ENCODE results near the gene LDB3. TPM values are rescaled to one million over a fixed set of nuclear protein-coding genes. Genes with fewer than 3 reads are reported as not detected.
A peak's percentile ranks its signal among the peaks of the same experiment; 100 is the strongest.

LDB3 gene
- polyA plus RNA-seq, 1 experiment: 0.83 TPM

DNA sequence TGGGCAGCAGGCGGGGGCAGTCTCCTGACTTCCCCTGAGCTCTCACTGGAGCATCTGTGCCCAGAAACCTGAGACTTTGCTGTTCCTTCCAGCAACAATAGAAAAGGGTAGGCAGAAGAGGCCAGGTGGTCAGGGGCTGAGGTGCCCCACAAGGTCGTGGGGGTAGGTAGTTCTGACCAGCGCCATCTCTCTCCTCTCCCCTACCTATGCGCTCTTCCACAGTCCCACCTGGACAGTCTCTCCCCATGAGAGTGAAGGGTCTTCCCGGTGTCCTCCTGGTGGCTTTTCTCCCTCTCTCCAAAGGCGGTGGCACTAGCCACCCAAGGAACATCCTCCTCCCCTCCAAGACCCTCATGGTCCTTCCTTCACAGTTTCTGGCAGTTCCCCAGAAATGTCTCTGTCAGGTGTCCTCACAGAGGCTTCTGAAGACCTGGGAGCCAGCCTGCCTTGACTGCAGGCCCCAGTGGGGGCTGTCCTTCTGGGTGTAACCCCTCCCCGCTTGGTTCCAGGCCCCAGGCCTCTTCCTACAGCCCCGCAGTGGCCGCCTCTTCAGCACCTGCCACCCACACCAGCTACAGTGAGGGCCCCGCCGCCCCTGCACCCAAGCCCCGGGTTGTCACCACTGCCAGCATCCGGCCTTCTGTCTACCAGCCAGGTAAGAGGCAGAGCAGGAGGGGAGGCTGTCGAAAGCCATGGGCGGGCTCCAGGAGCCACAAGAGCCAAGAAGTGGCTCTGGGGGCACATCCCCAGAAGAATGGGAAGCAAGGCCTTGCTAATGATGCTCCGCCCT is 41.3 kb downstream of the LDB3 start:
- no peak for DNase-seq (ENCODE audit: low read depth)
- Histone ChIP-seq H3K4me3 (ENCODE audit: low read depth, low read length) (no peak overlapping the region), H3K36me3 (ENCODE audit: control insufficient read depth, insufficient read depth, low read length) (no peaks in the 10 kb centered on the region), H3K27me3 (ENCODE audit: control insufficient read depth, insufficient read depth, low read length) (no peaks in the 10 kb centered on the region)
- CTCF ChIA-PET: interaction anchor here (1.5 to 3.3 kb wide), 3 partner anchors 15 to 251 kb away, joined by 3 to 22 read pairs (median 12); no protein-coding TSS in a partner anchor
- POLR2A ChIA-PET: no interaction called here
- TF ChIP-seq, protein P1, sequence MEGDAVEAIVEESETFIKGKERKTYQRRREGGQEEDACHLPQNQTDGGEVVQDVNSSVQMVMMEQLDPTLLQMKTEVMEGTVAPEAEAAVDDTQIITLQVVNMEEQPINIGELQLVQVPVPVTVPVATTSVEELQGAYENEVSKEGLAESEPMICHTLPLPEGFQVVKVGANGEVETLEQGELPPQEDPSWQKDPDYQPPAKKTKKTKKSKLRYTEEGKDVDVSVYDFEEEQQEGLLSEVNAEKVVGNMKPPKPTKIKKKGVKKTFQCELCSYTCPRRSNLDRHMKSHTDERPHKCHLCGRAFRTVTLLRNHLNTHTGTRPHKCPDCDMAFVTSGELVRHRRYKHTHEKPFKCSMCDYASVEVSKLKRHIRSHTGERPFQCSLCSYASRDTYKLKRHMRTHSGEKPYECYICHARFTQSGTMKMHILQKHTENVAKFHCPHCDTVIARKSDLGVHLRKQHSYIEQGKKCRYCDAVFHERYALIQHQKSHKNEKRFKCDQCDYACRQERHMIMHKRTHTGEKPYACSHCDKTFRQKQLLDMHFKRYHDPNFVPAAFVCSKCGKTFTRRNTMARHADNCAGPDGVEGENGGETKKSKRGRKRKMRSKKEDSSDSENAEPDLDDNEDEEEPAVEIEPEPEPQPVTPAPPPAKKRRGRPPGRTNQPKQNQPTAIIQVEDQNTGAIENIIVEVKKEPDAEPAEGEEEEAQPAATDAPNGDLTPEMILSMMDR (IDR thresholded peaks at IDR 0.05; ENCODE audit: insufficient read depth, low read depth, low read length): no peak

DNA sequence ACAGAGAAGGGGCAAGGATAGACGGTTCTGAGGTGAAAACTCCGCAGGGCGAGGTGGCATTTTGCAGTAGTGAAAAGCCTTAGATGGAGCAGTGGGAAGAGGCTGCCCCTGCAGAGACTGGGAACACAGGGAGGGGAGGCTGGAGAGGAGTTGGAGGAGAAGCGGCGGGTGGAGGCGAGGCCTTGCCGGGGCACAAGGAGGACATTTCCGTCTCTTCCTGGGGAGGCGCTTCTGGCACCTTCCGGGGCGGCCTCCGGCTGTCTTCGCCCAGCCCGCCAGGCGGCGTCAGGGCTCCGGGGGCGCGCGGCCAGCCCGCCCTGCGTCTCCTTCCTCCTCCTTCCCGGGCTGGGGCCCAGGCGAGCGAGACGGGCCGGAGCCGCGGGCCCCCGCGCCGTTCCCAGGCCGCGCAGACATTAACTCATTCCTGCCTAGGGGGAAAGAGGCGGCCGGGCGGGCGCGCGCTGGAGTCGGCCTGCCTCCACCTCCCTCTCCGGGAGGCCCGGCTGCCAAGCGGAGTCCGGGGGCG is 42.7 kb downstream of the LDB3 start:
- Histone ChIP-seq H3K27me3 (ENCODE audit: control insufficient read depth, insufficient read depth, low read length) (no peaks in the 10 kb centered on the region), H3K4me3 (ENCODE audit: low read depth, low read length) (peak overlapping the region; percentile 57), H3K36me3 (ENCODE audit: control insufficient read depth, insufficient read depth, low read length) (no peaks in the 10 kb centered on the region)
- CTCF ChIA-PET: interaction anchor here (0.9 to 2.9 kb wide), 11 partner anchors 12 to 256 kb away, joined by 3 to 22 read pairs (median 3); partner anchors contain the start of gene SNCG
- peak; percentile 42 for DNase-seq (ENCODE audit: low read depth)
- POLR2A ChIA-PET: no interaction called here
- TF ChIP-seq, protein P1 (IDR thresholded peaks at IDR 0.05; ENCODE audit: insufficient read depth, low read depth, low read length): peak; percentile 66

DNA sequence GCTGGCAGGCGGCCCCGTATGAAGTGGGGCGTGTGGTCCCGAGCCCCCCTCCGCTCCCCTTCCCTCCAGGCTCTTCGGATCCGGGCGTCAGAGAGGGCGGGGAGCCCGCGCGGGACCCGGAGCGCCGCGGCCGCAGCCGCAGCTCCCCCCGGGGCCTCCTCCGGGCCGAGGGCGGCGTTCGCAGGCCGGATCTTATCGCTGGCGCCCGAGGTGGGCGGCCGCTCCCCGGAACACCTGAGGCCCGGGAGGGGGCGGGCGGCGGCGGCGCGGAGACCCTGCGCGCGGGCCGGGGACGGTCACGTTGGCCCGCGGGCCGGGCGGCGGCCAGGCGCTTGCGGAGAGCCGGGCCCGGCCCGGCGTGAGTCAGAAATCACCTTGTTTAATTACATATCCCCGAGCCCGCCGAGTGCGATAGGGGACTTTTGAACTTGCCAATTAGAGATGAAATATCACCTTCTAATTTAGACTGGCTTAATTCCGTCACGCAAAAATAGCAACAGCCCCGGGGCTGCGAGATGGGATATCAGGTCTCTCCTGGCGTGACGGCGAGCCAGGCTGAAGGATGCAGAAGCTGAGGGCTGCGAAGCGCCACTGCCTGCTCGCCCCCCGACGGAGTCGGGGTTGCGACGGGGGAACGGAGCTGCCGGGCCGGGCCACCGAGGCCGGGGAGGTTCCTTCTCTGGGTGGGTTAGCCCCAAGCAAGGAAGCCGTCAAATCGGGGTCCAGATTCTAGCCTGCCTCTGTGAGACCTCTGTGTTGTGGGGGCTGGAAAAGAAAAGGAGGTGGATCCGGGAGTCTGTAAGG is 43.4 kb downstream of the LDB3 start:
- no peak for DNase-seq (ENCODE audit: low read depth)
- ChIA-PET POLR2A (no interaction called here), CTCF (interaction anchor here (0.6 to 3.1 kb wide), 16 partner anchors 12 to 827 kb away, joined by 3 to 14 read pairs (median 3); partner anchors contain the start of gene SNCG)
- Histone ChIP-seq H3K27me3 (ENCODE audit: control insufficient read depth, insufficient read depth, low read length) (no peaks in the 10 kb centered on the region), H3K36me3 (ENCODE audit: control insufficient read depth, insufficient read depth, low read length) (no peaks in the 10 kb centered on the region), H3K4me3 (ENCODE audit: low read depth, low read length) (peak overlapping the region; percentile 57)
- TF ChIP-seq, protein P1 (IDR thresholded peaks at IDR 0.05; ENCODE audit: insufficient read depth, low read depth, low read length): no peak

DNA sequence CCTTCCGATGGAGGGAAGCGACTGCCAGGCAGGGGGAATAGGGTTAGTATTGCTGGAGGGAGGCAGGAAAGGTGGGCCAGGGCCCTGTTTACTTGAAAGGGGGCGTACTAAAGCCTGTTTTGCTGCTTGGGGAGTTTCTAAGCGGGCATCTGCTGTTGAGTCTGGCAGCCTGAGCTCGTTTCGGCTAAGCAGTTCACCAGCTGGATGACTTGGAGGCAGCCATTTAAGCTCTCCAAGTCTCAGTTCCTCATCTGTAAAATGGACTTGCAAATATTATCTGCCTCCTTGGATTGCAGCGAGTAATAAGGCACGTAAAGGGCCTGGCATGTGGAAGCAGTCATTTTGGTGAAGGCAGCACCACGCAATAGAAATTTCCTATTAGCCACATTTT is 44.0 kb downstream of the LDB3 start:
- TF ChIP-seq, protein P1 (IDR thresholded peaks at IDR 0.05; ENCODE audit: insufficient read depth, low read depth, low read length): no peak
- CTCF ChIA-PET: interaction anchor here (0.6 to 3.1 kb wide), 14 partner anchors 11 to 826 kb away, joined by 3 to 14 read pairs (median 4); partner anchors contain the start of gene SNCG
- DNase-seq (ENCODE audit: low read depth): no peak
- POLR2A ChIA-PET: no interaction called here
- Histone ChIP-seq H3K4me3 (ENCODE audit: low read depth, low read length) (peak overlapping the region; percentile 57), H3K36me3 (ENCODE audit: control insufficient read depth, insufficient read depth, low read length) (no peaks in the 10 kb centered on the region), H3K27me3 (ENCODE audit: control insufficient read depth, insufficient read depth, low read length) (no peaks in the 10 kb centered on the region)

All from BJ (cell line).